ENCODE measurements around the gene ITPR2.

The ITPR2 gene

GRCh38 chr12:26595806-26596205, 237.2 kb downstream of the ITPR2 start:
- H3K14ac ChIP-seq (ENCODE audit: low read length), result no peak overlapping the region
- H3K36me3 ChIP-seq (ENCODE audit: control insufficient read depth in 1 of 2, insufficient read depth in 2 of 2, low read length in 2 of 2), result peaks cover 0 to 3% of the 10 kb centered on the region in 2 experiments
- no peaks in the 10 kb centered on the region for H3K79me2 ChIP-seq (ENCODE audit: control insufficient read depth, insufficient read depth, low read length, poor library complexity)
- no peak overlapping the region for H3K4me3 ChIP-seq (ENCODE audit: low read depth, low read length)
- H3K18ac ChIP-seq (ENCODE audit: low read length), result no peak overlapping the region
- H3K4me1 ChIP-seq (ENCODE audit: control insufficient read depth in 1 of 2, insufficient read depth in 2 of 2, low read length in 2 of 2), result no peaks in the 10 kb centered on the region
- no peak overlapping the region for H2BK5ac ChIP-seq (ENCODE audit: low read depth, low read length, poor library complexity)
- no peak for DNase-seq
- no peak overlapping the region for H3K9ac ChIP-seq (ENCODE audit: low read length)
- no peaks in the 10 kb centered on the region for H3K79me1 ChIP-seq (ENCODE audit: low read length)
- no CpG with 5 or more reads among the region's 1 CpG for WGBS (ENCODE audit: extremely low coverage, insufficient coverage, insufficient read length)
- no peaks in the 10 kb centered on the region for H3K9me3 ChIP-seq (ENCODE audit: insufficient read depth, low read depth, low read length)
- H2BK120ac ChIP-seq (ENCODE audit: insufficient read depth, low read length, poor library complexity), result no peak overlapping the region
- no peak overlapping the region for H2BK12ac ChIP-seq (ENCODE audit: low read length)
- no peak overlapping the region for H4K8ac ChIP-seq (ENCODE audit: low read depth, low read length)
- H2AFZ ChIP-seq (ENCODE audit: insufficient read depth, low read length, poor library complexity), result no peak overlapping the region
- H3K27me3 ChIP-seq (ENCODE audit: insufficient read depth, low read length), result no peaks in the 10 kb centered on the region
- no peak overlapping the region for H3K4me2 ChIP-seq (ENCODE audit: low read length)
- H3K27ac ChIP-seq (ENCODE audit: low read depth, low read length), result no peak overlapping the region
- H4K12ac ChIP-seq (ENCODE audit: low read depth, low read length), result no peak overlapping the region
- H2AK5ac ChIP-seq (ENCODE audit: low read length), result no peak overlapping the region
- no peak overlapping the region for H4K91ac ChIP-seq (ENCODE audit: low read depth, low read length)
- H3K23ac ChIP-seq (ENCODE audit: low read length), result no peak overlapping the region
- H3K4ac ChIP-seq (ENCODE audit: low read depth, low read length), result no peak overlapping the region

GRCh38 chr12:26580619-26581018, 252.4 kb downstream of the ITPR2 start:
- Histone ChIP-seq H3K9ac (ENCODE audit: low read length) (no peak overlapping the region), H3K18ac (ENCODE audit: low read length) (no peak overlapping the region), H3K27ac (ENCODE audit: low read depth, low read length) (no peak overlapping the region), H3K36me3 (ENCODE audit: control insufficient read depth in 1 of 2, insufficient read depth in 2 of 2, low read length in 2 of 2) (no peaks in the 10 kb centered on the region), H2BK12ac (ENCODE audit: low read length) (no peak overlapping the region), H3K23ac (ENCODE audit: low read length) (no peak overlapping the region), H2AFZ (ENCODE audit: insufficient read depth, low read length, poor library complexity) (no peak overlapping the region), H2AK5ac (ENCODE audit: low read length) (no peak overlapping the region), H3K79me2 (ENCODE audit: control insufficient read depth, insufficient read depth, low read length, poor library complexity) (no peaks in the 10 kb centered on the region), H4K91ac (ENCODE audit: low read depth, low read length) (no peak overlapping the region), H2BK5ac (ENCODE audit: low read depth, low read length, poor library complexity) (no peak overlapping the region), H3K4ac (ENCODE audit: low read depth, low read length) (no peak overlapping the region), H4K8ac (ENCODE audit: low read depth, low read length) (no peak overlapping the region), H2BK120ac (ENCODE audit: insufficient read depth, low read length, poor library complexity) (no peak overlapping the region), H3K4me2 (ENCODE audit: low read length) (no peak overlapping the region), H4K12ac (ENCODE audit: low read depth, low read length) (no peak overlapping the region), H3K4me3 (ENCODE audit: low read depth, low read length) (no peak overlapping the region), H3K79me1 (ENCODE audit: low read length) (no peaks in the 10 kb centered on the region), H3K4me1 (ENCODE audit: control insufficient read depth in 1 of 2, insufficient read depth in 2 of 2, low read length in 2 of 2) (no peaks in the 10 kb centered on the region), H3K9me3 (ENCODE audit: insufficient read depth, low read depth, low read length) (no peaks in the 10 kb centered on the region), H3K27me3 (ENCODE audit: insufficient read depth, low read length) (no peaks in the 10 kb centered on the region), H3K14ac (ENCODE audit: low read length) (no peak overlapping the region)
- no CpG with 5 or more reads among the region's 2 CpGs for WGBS (ENCODE audit: extremely low coverage, insufficient coverage, insufficient read length)
- no peak for DNase-seq

DNA sequence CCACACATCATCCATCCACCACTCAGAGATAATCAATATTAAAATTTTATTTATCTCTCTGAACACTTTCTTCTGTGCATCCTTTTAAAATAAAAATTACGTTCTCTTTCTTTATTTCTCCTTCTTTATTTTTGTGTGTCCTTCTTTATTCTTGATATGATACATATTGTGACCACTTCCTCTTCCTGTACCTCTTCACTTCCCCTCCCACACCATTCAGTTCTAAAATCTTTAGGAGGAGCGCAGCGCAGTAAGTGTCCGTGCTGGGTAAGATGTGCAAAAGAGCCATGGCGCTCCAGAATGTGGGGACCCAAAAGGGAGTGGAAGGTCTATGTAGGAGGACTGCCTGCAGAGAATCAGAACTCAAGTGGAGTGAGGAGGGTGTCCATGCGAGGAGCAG, 256.7 kb downstream of the ITPR2 start:
- Histone ChIP-seq H4K8ac (ENCODE audit: low read depth, low read length) (no peak overlapping the region), H3K4me1 (ENCODE audit: control insufficient read depth in 1 of 2, insufficient read depth in 2 of 2, low read length in 2 of 2) (peaks cover 4 to 5% of the 10 kb centered on the region in 2 experiments)
- DNase-seq, result no peak

DNA sequence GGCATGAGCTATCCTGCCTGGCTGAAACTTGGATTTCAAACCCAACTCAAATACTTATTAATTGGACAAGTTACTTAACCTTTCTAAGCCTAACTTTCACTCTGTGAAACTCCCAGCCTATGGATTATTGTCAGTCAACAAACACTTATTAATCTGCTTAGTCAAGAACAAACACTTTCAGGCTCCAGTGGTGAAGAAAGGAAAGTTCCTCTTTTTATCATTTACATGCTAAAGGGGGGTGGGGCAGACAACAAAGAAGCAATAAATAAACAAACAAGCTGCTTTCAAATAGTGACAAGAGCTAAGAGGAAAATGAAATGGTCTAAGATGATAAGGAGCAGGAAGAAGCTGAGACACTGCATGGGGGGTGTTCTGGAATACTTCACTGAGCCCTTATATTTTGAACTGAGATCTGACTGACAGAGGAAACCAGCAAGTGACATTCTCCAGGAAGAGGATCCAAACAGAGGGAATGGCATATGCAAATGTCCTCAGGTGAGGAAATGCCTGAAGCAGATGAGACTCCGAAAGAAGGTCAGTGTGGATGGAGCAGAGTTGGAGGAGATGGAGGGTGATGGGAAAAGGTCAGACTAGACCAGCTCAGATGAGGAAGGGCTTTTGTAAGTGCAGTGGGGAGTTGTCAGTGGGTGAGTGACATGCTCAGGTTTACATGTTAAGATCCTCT, 259.6 kb downstream of the ITPR2 start:
- Histone ChIP-seq H3K4me1 (ENCODE audit: control insufficient read depth in 1 of 2, insufficient read depth in 2 of 2, low read length in 2 of 2) (peaks cover 4 to 5% of the 10 kb centered on the region in 2 experiments), H3K79me2 (ENCODE audit: control insufficient read depth, insufficient read depth, low read length, poor library complexity) (no peaks in the 10 kb centered on the region), H4K91ac (ENCODE audit: low read depth, low read length) (no peak overlapping the region), H3K14ac (ENCODE audit: low read length) (no peak overlapping the region), H3K9ac (ENCODE audit: low read length) (no peak overlapping the region), H4K12ac (ENCODE audit: low read depth, low read length) (no peak overlapping the region), H3K79me1 (ENCODE audit: low read length) (no peaks in the 10 kb centered on the region), H2BK5ac (ENCODE audit: low read depth, low read length, poor library complexity) (no peak overlapping the region), H3K4me2 (ENCODE audit: low read length) (no peak overlapping the region), H3K4ac (ENCODE audit: low read depth, low read length) (no peak overlapping the region), H2BK12ac (ENCODE audit: low read length) (no peak overlapping the region), H2AK5ac (ENCODE audit: low read length) (no peak overlapping the region), H3K36me3 (ENCODE audit: control insufficient read depth in 1 of 2, insufficient read depth in 2 of 2, low read length in 2 of 2) (no peaks in the 10 kb centered on the region), H3K9me3 (ENCODE audit: insufficient read depth, low read depth, low read length) (no peaks in the 10 kb centered on the region), H4K8ac (ENCODE audit: low read depth, low read length) (no peak overlapping the region), H3K23ac (ENCODE audit: low read length) (no peak overlapping the region), H3K27ac (ENCODE audit: low read depth, low read length) (no peak overlapping the region), H2AFZ (ENCODE audit: insufficient read depth, low read length, poor library complexity) (no peak overlapping the region), H3K18ac (ENCODE audit: low read length) (no peak overlapping the region), H3K4me3 (ENCODE audit: low read depth, low read length) (no peak overlapping the region), H2BK120ac (ENCODE audit: insufficient read depth, low read length, poor library complexity) (no peak overlapping the region), H3K27me3 (ENCODE audit: insufficient read depth, low read length) (no peaks in the 10 kb centered on the region)
- no CpG with 5 or more reads among the region's 1 CpG for WGBS (ENCODE audit: extremely low coverage, insufficient coverage, insufficient read length)
- no peak for DNase-seq

More for the DNA sequence above, 256.7 kb downstream of the ITPR2 start:
- Histone ChIP-seq H3K4me2 (ENCODE audit: low read length) (no peak overlapping the region), H2BK5ac (ENCODE audit: low read depth, low read length, poor library complexity) (no peak overlapping the region), H2AFZ (ENCODE audit: insufficient read depth, low read length, poor library complexity) (no peak overlapping the region), H3K9ac (ENCODE audit: low read length) (no peak overlapping the region), H4K91ac (ENCODE audit: low read depth, low read length) (no peak overlapping the region), H3K4ac (ENCODE audit: low read depth, low read length) (no peak overlapping the region), H3K27me3 (ENCODE audit: insufficient read depth, low read length) (no peaks in the 10 kb centered on the region), H3K36me3 (ENCODE audit: control insufficient read depth in 1 of 2, insufficient read depth in 2 of 2, low read length in 2 of 2) (no peaks in the 10 kb centered on the region), H4K12ac (ENCODE audit: low read depth, low read length) (no peak overlapping the region), H3K4me3 (ENCODE audit: low read depth, low read length) (no peak overlapping the region), H2AK5ac (ENCODE audit: low read length) (no peak overlapping the region), H3K79me2 (ENCODE audit: control insufficient read depth, insufficient read depth, low read length, poor library complexity) (no peaks in the 10 kb centered on the region), H3K79me1 (ENCODE audit: low read length) (no peaks in the 10 kb centered on the region), H3K27ac (ENCODE audit: low read depth, low read length) (no peak overlapping the region), H2BK120ac (ENCODE audit: insufficient read depth, low read length, poor library complexity) (no peak overlapping the region), H3K9me3 (ENCODE audit: insufficient read depth, low read depth, low read length) (no peaks in the 10 kb centered on the region), H3K18ac (ENCODE audit: low read length) (no peak overlapping the region), H2BK12ac (ENCODE audit: low read length) (no peak overlapping the region), H3K14ac (ENCODE audit: low read length) (no peak overlapping the region), H3K23ac (ENCODE audit: low read length) (no peak overlapping the region)
- 100% methylated on average over 1 of the region's 6 CpGs for WGBS (ENCODE audit: extremely low coverage, insufficient coverage, insufficient read length)

All from trophoblast cell (in vitro differentiated cells and primary cell).